NT2/D1 (cell line): ENCODE measurements around the gene NR2F1-AS1.
"Not testable (repeated sequence)": the region's sequence is repeated elsewhere in the genome, so short reads cannot be mapped to it uniquely, and the experiment has no call there.

Experiments used
- DNase-seq: peaks from one replicate; pipeline ENCODE4 v3.0.0-alpha.2; 2011; ENCODE audit warnings: low read depth, low spot score
- H3K27me3 ChIP-seq: 2 replicates; pipeline ENCODE4 v1.6.0; 2011; ENCODE audit warnings: mild to moderate bottlenecking; ENCODE audit not compliant: insufficient read length, insufficient read depth
- H3K36me3 ChIP-seq: 2 replicates; pipeline ENCODE4 v1.6.1; 2011; ENCODE audit warnings: mild to moderate bottlenecking, low read length, mixed read lengths; ENCODE audit not compliant: insufficient read depth, insufficient read length
- H3K4me1 ChIP-seq: 2 replicates; pipeline ENCODE4 v1.5.1; 2011; ENCODE audit not compliant: insufficient read depth, insufficient read length
- H3K4me3 ChIP-seq: 2 replicates; pipeline ENCODE4 v1.5.1; 2011; ENCODE audit warnings: low read depth; ENCODE audit not compliant: insufficient read length
- H3K9ac ChIP-seq: 2 replicates; pipeline ENCODE4 v1.6.0; 2011; ENCODE audit warnings: low read depth; ENCODE audit not compliant: insufficient read length
- H3K9me3 ChIP-seq: 2 replicates; pipeline ENCODE4 v1.5.1; 2011; ENCODE audit warnings: mild to moderate bottlenecking, low read length; ENCODE audit not compliant: insufficient read depth
- SUZ12 ChIP-seq: IDR thresholded peaks from 2 replicates; pipeline ENCODE4 v1.6.1; 2011; ENCODE audit not compliant: insufficient read length, insufficient read depth; ENCODE audit errors: extremely low read depth
- YY1 ChIP-seq: IDR thresholded peaks from 2 replicates; pipeline ENCODE4 v1.6.1; 2011; ENCODE audit not compliant: insufficient read length, insufficient read depth
- ZNF274 ChIP-seq: IDR thresholded peaks from 2 replicates; pipeline ENCODE4 v1.6.1; 2011; ENCODE audit warnings: mild to moderate bottlenecking, low read depth, low read length

NR2F1-AS1 gene

GRCh38 chr5:93545872-93546271 lies 35.1 kb downstream of the NR2F1-AS1 start:
- H3K9ac ChIP-seq, result no peak overlapping the region
- H3K27me3 ChIP-seq, result no peaks in the 10 kb centered on the region
- no peak overlapping the region for H3K4me3 ChIP-seq
- DNase-seq, result no peak
- TF ChIP-seq ZNF274 (no peak), SUZ12 (no peak), YY1 (no peak)
- H3K36me3 ChIP-seq, result no peaks in the 10 kb centered on the region
- H3K9me3 ChIP-seq, result no peaks in the 10 kb centered on the region
- no peaks in the 10 kb centered on the region for H3K4me1 ChIP-seq

- Histone ChIP-seq H3K4me1 (no peaks in the 10 kb centered on the region), H3K4me3 (no peak overlapping the region), H3K9ac (no peak overlapping the region), H3K27me3 (no peaks in the 10 kb centered on the region), H3K9me3 (no peaks in the 10 kb centered on the region), H3K36me3 (no peaks in the 10 kb centered on the region)
- no peak for DNase-seq
- TF ChIP-seq ZNF274 (no peak), YY1 (no peak), SUZ12 (no peak)
These were observed 48.6 kb downstream of the NR2F1-AS1 start for GRCh38 chr5:93532370-93532769.

- not testable (repeated sequence) for H3K9me3 ChIP-seq, H3K4me3 ChIP-seq, H3K4me1 ChIP-seq, H3K9ac ChIP-seq, H3K36me3 ChIP-seq, H3K27me3 ChIP-seq, DNase-seq
These were observed 59.2 kb downstream of the NR2F1-AS1 start for GRCh38 chr5:93521815-93522214.

GRCh38 chr5:93519740-93520139 lies 61.3 kb downstream of the NR2F1-AS1 start:
- Histone ChIP-seq H3K4me3 (no peak overlapping the region), H3K9ac (no peak overlapping the region), H3K4me1 (no peaks in the 10 kb centered on the region), H3K36me3 (no peaks in the 10 kb centered on the region), H3K9me3 (peaks cover 9% of the 10 kb centered on the region; the same call in 1 of the 2 replicates), H3K27me3 (no peaks in the 10 kb centered on the region)
- DNase-seq, result no peak
- TF ChIP-seq ZNF274 (no peak), YY1 (no peak), SUZ12 (no peak)

- H3K9ac ChIP-seq, result no peak overlapping the region
- no peaks in the 10 kb centered on the region for H3K36me3 ChIP-seq
- TF ChIP-seq ZNF274 (no peak), SUZ12 (no peak), YY1 (no peak)
- H3K4me3 ChIP-seq, result no peak overlapping the region
- H3K4me1 ChIP-seq, result no peaks in the 10 kb centered on the region
- no peaks in the 10 kb centered on the region for H3K27me3 ChIP-seq
- no peak for DNase-seq
- H3K9me3 ChIP-seq, result peaks cover 9% of the 10 kb centered on the region; the same call in 1 of the 2 replicates
These were observed 63.2 kb downstream of the NR2F1-AS1 start for GRCh38 chr5:93517828-93518227.

- Histone ChIP-seq H3K4me3 (no peak overlapping the region), H3K36me3 (no peaks in the 10 kb centered on the region), H3K27me3 (no peaks in the 10 kb centered on the region), H3K9me3 (no peaks in the 10 kb centered on the region), H3K9ac (no peak overlapping the region), H3K4me1 (no peaks in the 10 kb centered on the region)
- DNase-seq, result no peak
- TF ChIP-seq ZNF274 (no peak), SUZ12 (no peak), YY1 (no peak)
These were observed 67.7 kb downstream of the NR2F1-AS1 start for GRCh38 chr5:93513298-93513697.

GRCh38 chr5:93512799-93513198 lies 68.2 kb downstream of the NR2F1-AS1 start:
- Histone ChIP-seq H3K4me1 (no peaks in the 10 kb centered on the region), H3K9ac (no peak overlapping the region), H3K27me3 (no peaks in the 10 kb centered on the region), H3K4me3 (no peak overlapping the region), H3K36me3 (no peaks in the 10 kb centered on the region), H3K9me3 (no peaks in the 10 kb centered on the region)
- TF ChIP-seq YY1 (no peak), ZNF274 (no peak), SUZ12 (no peak)
- no peak for DNase-seq

GRCh38 chr5:93511445-93511844 lies 69.6 kb downstream of the NR2F1-AS1 start:
- Histone ChIP-seq H3K4me1 (no peaks in the 10 kb centered on the region), H3K9ac (no peak overlapping the region), H3K4me3 (no peak overlapping the region), H3K36me3 (no peaks in the 10 kb centered on the region), H3K9me3 (no peaks in the 10 kb centered on the region), H3K27me3 (no peaks in the 10 kb centered on the region)
- no peak for DNase-seq
- TF ChIP-seq YY1 (no peak), ZNF274 (no peak), SUZ12 (no peak)
